CD4-positive, alpha-beta T cell (primary cell): ENCODE measurements around the gene OR5AU1. TPM values are rescaled to one million over a fixed set of nuclear protein-coding genes. Genes with fewer than 3 reads are reported as not detected.

Experiments used
- ATAC-seq: fragments of 200-7000 bp; cut with Tn5 transposase; one replicate; pipeline ENCODE4 v1.10.0; 2022; ENCODE audit warnings: mild to moderate bottlenecking; ENCODE audit not compliant: poor library complexity
- CTCF ChIA-PET: fragments of 350-600 bp; sonication (Branson Sonifier 250); formaldehyde crosslinking; loops from one replicate; lab custom pipeline; 2021; ENCODE audit warnings: antibody characterized with exemption, inconsistent platforms; lab: Charles Lee
- POLR2A ChIA-PET: fragments of 350-600 bp; sonication (Branson Sonifier 250); formaldehyde crosslinking; loops from one replicate; lab custom pipeline; 2021; ENCODE audit warnings: antibody characterized with exemption, inconsistent platforms; lab: Charles Lee
- DNase-seq, 14 experiments: peaks; one replicate each; pipeline ENCODE4 v3.0.0-alpha.2; 2013 to 2020; ENCODE audit warnings: mixed read lengths in 2 of 14
- H3K27ac ChIP-seq, 2 donors: one replicate each; pipeline versions ENCODE4 v1.5.1 to v1.7.0; 2013; ENCODE audit warnings: low read length in 2 of 2, low read depth in 1 of 2, mild to moderate bottlenecking in 1 of 2
- H3K27me3 ChIP-seq, 2 experiments: 1 replicate in 1 of 2; 2 replicates in 1 of 2; pipeline versions ENCODE4 v1.6.1 to v1.7.0; 2013; ENCODE audit warnings: low read length in 2 of 2, control low read depth in 1 of 2, mild to moderate bottlenecking in 1 of 2, moderate library complexity in 1 of 2; ENCODE audit not compliant: insufficient read depth in 2 of 2, control insufficient read depth in 1 of 2
- H3K36me3 ChIP-seq: one replicate; pipeline ENCODE4 v1.6.1; 2013; ENCODE audit warnings: low read length, control low read depth; ENCODE audit not compliant: insufficient read depth
- H3K4me1 ChIP-seq: one replicate; pipeline ENCODE4 v1.6.1; 2013; ENCODE audit warnings: low read length, control low read depth; ENCODE audit not compliant: insufficient read depth
- H3K4me3 ChIP-seq: one replicate; pipeline ENCODE4 v1.5.1; 2013; ENCODE audit warnings: mild to moderate bottlenecking, low read length, moderate library complexity
- H3K9me3 ChIP-seq, 2 experiments: 1 replicate in 1 of 2; 2 replicates in 1 of 2; pipeline versions ENCODE4 v1.6.1 to v1.7.0; 2013; ENCODE audit warnings: low read length in 2 of 2, mild to moderate bottlenecking in 2 of 2, control low read depth in 1 of 2, moderate library complexity in 1 of 2; ENCODE audit not compliant: control insufficient read depth in 1 of 2, insufficient read depth in 1 of 2
- H3K27ac Mint-ChIP-seq: one replicate; pipeline ENCODE4 v1.8.0; 2020; ENCODE audit warnings: mixed read lengths
- H3K27me3 Mint-ChIP-seq: one replicate; pipeline ENCODE4 v1.8.0; 2021; ENCODE audit warnings: mixed read lengths
- H3K36me3 Mint-ChIP-seq: one replicate; pipeline ENCODE4 v1.8.0; 2021; ENCODE audit warnings: low read depth, mixed read lengths
- H3K4me1 Mint-ChIP-seq: one replicate; pipeline ENCODE4 v1.8.0; 2021; ENCODE audit warnings: low read depth, mixed read lengths
- H3K4me3 Mint-ChIP-seq: one replicate; pipeline ENCODE4 v1.8.0; 2020; ENCODE audit warnings: mild to moderate bottlenecking, mixed read lengths
- H3K9me3 Mint-ChIP-seq: one replicate; pipeline ENCODE4 v1.8.0; 2020; ENCODE audit warnings: mixed read lengths
- CTCF ChIP-seq: fragments of 200-600 bp; IDR thresholded peaks from one replicate; pipeline ENCODE4 v1.8.0; 2022; ENCODE audit warnings: antibody characterized with exemption, mild to moderate bottlenecking
- intact Hi-C, 2 experiments: fragments of 100-400 bp; cut with DNase I in 1 of 2; cut with micrococcal nuclease in 1 of 2; formaldehyde crosslinking; loops; one replicate each; pipeline versions ENCODE4 v1.15.1 to v1.9.0; 2023 to 2025; cut with DNase I, micrococcal nuclease
- total RNA-seq, 174 experiments: library from RNA in 2 of 174; stranded (reverse) in 2 of 174; gene quantifications; one replicate each; pipeline ENCODE4 v1.2.3 and lab custom pipeline; 2021 to 2026

OR5AU1 gene
- total RNA-seq, 2 experiments from 2014 or later, result not detected

GRCh38 chr14:21202463-21203358 lies 46.8 kb upstream of the OR5AU1 start:
- peaks cover 18% of the 10 kb centered on the region for H3K36me3 ChIP-seq
- no peak overlapping the region for H3K27ac ChIP-seq
- ChIA-PET CTCF (no interaction called here), POLR2A (interaction anchor here (0.5 to 1.4 kb wide), 4 partner anchors 8 to 13 kb away, joined by 4 to 5 read pairs (median 5); no protein-coding TSS in a partner anchor)
- intact Hi-C loops, result no loop called here
- no peak for ATAC-seq
- no peaks in the 10 kb centered on the region for H3K9me3 ChIP-seq
- H3K4me3 Mint-ChIP-seq, result no peak overlapping the region
- peaks cover 44% of the 10 kb centered on the region for H3K36me3 Mint-ChIP-seq
- peak overlapping the region; percentile 3 for H3K27ac Mint-ChIP-seq
- H3K4me1 Mint-ChIP-seq, result peaks cover 37% of the 10 kb centered on the region
- H3K4me3 ChIP-seq, result no peak overlapping the region
- no peak for TF ChIP-seq CTCF
- H3K27me3 Mint-ChIP-seq, result no peaks in the 10 kb centered on the region
- H3K9me3 Mint-ChIP-seq, result no peaks in the 10 kb centered on the region
- H3K4me1 ChIP-seq, result no peaks in the 10 kb centered on the region
- H3K27me3 ChIP-seq, result no peaks in the 10 kb centered on the region
- peak in 2 of 14 experiments; percentile 10 to 14 for DNase-seq

GRCh38 chr14:21201732-21202462 lies 46.0 kb upstream of the OR5AU1 start:
- H3K27ac ChIP-seq, result no peak overlapping the region
- peaks cover 10% of the 10 kb centered on the region for H3K36me3 ChIP-seq
- H3K4me3 ChIP-seq, result no peak overlapping the region
- POLR2A ChIA-PET, result interaction anchor here (0.5 to 1.2 kb wide), 3 partner anchors 8 to 10 kb away, joined by 3 to 5 read pairs (median 5); no protein-coding TSS in a partner anchor
- no peak overlapping the region for H3K4me3 Mint-ChIP-seq
- no peaks in the 10 kb centered on the region for H3K9me3 ChIP-seq
- no peaks in the 10 kb centered on the region for H3K27me3 ChIP-seq
- TF ChIP-seq CTCF, result no peak
- H3K4me1 Mint-ChIP-seq, result peaks cover 31% of the 10 kb centered on the region
- peaks cover 35% of the 10 kb centered on the region for H3K36me3 Mint-ChIP-seq
- intact Hi-C loops, result no loop called here
- H3K27ac Mint-ChIP-seq, result peak overlapping the region; percentile 3
- H3K27me3 Mint-ChIP-seq, result no peaks in the 10 kb centered on the region
- DNase-seq (peak in 2 of 14 experiments; percentile 6 to 15), ATAC-seq (no peak)
- no peaks in the 10 kb centered on the region for H3K4me1 ChIP-seq
- H3K9me3 Mint-ChIP-seq, result no peaks in the 10 kb centered on the region
- CTCF ChIA-PET, result no interaction called here

- H3K27ac Mint-ChIP-seq, result no peak overlapping the region
- H3K36me3 Mint-ChIP-seq, result peaks cover 26% of the 10 kb centered on the region
- no peaks in the 10 kb centered on the region for H3K27me3 Mint-ChIP-seq
- CTCF ChIA-PET, result no interaction called here
- no peaks in the 10 kb centered on the region for H3K4me1 ChIP-seq
- no peak overlapping the region for H3K27ac ChIP-seq
- peaks cover under 1% of the 10 kb centered on the region for H3K36me3 ChIP-seq
- no peaks in the 10 kb centered on the region for H3K9me3 Mint-ChIP-seq
- peaks cover 24% of the 10 kb centered on the region for H3K4me1 Mint-ChIP-seq
- H3K4me3 ChIP-seq, result no peak overlapping the region
- no peaks in the 10 kb centered on the region for H3K27me3 ChIP-seq
- ATAC-seq (no peak), DNase-seq (peak in 2 of 14 experiments; percentile 4 to 13)
- POLR2A ChIA-PET, result no interaction called here
- intact Hi-C loops, result no loop called here
- H3K4me3 Mint-ChIP-seq, result no peak overlapping the region
- no peaks in the 10 kb centered on the region for H3K9me3 ChIP-seq
- no peak for TF ChIP-seq CTCF
These were observed 45.0 kb upstream of the OR5AU1 start for GRCh38 chr14:21200752-21201461.
